ENCODE measurements around the gene GOLGA8R.
A peak's percentile ranks its signal among the peaks of the same experiment; 100 is the strongest.
"Not testable (repeated sequence)": the region's sequence is repeated elsewhere in the genome, so short reads cannot be mapped to it uniquely, and the experiment has no call there.

The GOLGA8R gene

GRCh38 chr15:30414160-30414559 is at the start of gene GOLGA8R:
GOLGA8R (minus strand) TSS chr15:30414260; CDS start chr15:30414162, 98 bp downstream.
- not testable (repeated sequence) for DNase-seq

GRCh38 chr15:30463849-30464248 is 49.8 kb upstream of the GOLGA8R start:
- DNase-seq: not testable (repeated sequence)

- DNase-seq: not testable (repeated sequence)
Measured at GRCh38 chr15:30462176-30462575, 48.1 kb upstream of the GOLGA8R start.

- not testable (repeated sequence) for DNase-seq
Measured at GRCh38 chr15:30452702-30453101, 38.6 kb upstream of the GOLGA8R start.

GRCh38 chr15:30438348-30438747 is 24.3 kb upstream of the GOLGA8R start:
- DNase-seq: not testable (repeated sequence)

- DNase-seq: not testable (repeated sequence)
Measured at GRCh38 chr15:30435878-30436277, 21.8 kb upstream of the GOLGA8R start.

GRCh38 chr15:30420723-30421122 is 6.7 kb upstream of the GOLGA8R start:
- DNase-seq: not testable (repeated sequence)

GRCh38 chr15:30407636-30408035 is 6.4 kb downstream of the GOLGA8R start:
- not testable (repeated sequence) for DNase-seq

- DNase-seq: peak; percentile 42
Measured at GRCh38 chr15:30398988-30399387, 15.1 kb downstream of the GOLGA8R start.

- not testable (repeated sequence) for DNase-seq
Measured at GRCh38 chr15:30393664-30393991, 20.4 kb downstream of the GOLGA8R start.

- not testable (repeated sequence) for DNase-seq
Measured at GRCh38 chr15:30392766-30393663, 21.0 kb downstream of the GOLGA8R start, which contains the start of gene CHRFAM7A. CHRFAM7A (minus strand) TSS chr15:30393540; CDS start chr15:30383351, 10,189 bp downstream.

- not testable (repeated sequence) for DNase-seq
Measured at GRCh38 chr15:30386318-30386887, 27.7 kb downstream of the GOLGA8R start.

GRCh38 chr15:30377082-30377413 is 37.0 kb downstream of the GOLGA8R start:
- DNase-seq: not testable (repeated sequence)

- DNase-seq: not testable (repeated sequence)
Measured at GRCh38 chr15:30376375-30377081, 37.5 kb downstream of the GOLGA8R start.

GRCh38 chr15:30375872-30376271 is 38.2 kb downstream of the GOLGA8R start:
- DNase-seq: not testable (repeated sequence)

- not testable (repeated sequence) for DNase-seq
Measured at GRCh38 chr15:30374862-30375261, 39.2 kb downstream of the GOLGA8R start.

GRCh38 chr15:30368271-30368670 is 45.8 kb downstream of the GOLGA8R start:
- not testable (repeated sequence) for DNase-seq

- not testable (repeated sequence) for DNase-seq
Measured at GRCh38 chr15:30367246-30367645, 46.8 kb downstream of the GOLGA8R start.

GRCh38 chr15:30361404-30361803 is 52.7 kb downstream of the GOLGA8R start:
- DNase-seq: not testable (repeated sequence)

- DNase-seq: not testable (repeated sequence)
Measured at GRCh38 chr15:30360990-30361389, 53.1 kb downstream of the GOLGA8R start.

GRCh38 chr15:30355043-30355442 is 59.0 kb downstream of the GOLGA8R start:
- not testable (repeated sequence) for DNase-seq

Measured in activated CD4-positive, alpha-beta T cell treated with anti-CD3 and anti-CD28 coated beads, Interleukin-2, Interleukin-6, amounts not matched to agents 100 ng/mL and 50 ng/mL, durations not matched to agents 16 hours and 8 hours (primary cell).